GM19455 (cell line): ENCODE measurements around the gene ZNF140.

Source experiments
- ATAC-seq: cut with Tn5 transposase; IDR thresholded peaks from one replicate; pipeline ENCODE4 v1.9.1; 2021; ENCODE audit not compliant: unreplicated experiment

Gene ZNF140

GRCh38 chr12:133080368-133081158, at the start of gene ZNF140:
ZNF140 (plus strand) TSS chr12:133080923; CDS start chr12:133081321, 398 bp downstream.
- peak; percentile 82 for ATAC-seq

GRCh38 chr12:133037207-133038005, 43.3 kb upstream of the ZNF140 start, which contains the start of gene ZNF84:
ZNF84 (plus strand) TSS chr12:133037509; CDS start chr12:133041468, 3,959 bp downstream.
- ATAC-seq = peak; percentile 95

DNA sequence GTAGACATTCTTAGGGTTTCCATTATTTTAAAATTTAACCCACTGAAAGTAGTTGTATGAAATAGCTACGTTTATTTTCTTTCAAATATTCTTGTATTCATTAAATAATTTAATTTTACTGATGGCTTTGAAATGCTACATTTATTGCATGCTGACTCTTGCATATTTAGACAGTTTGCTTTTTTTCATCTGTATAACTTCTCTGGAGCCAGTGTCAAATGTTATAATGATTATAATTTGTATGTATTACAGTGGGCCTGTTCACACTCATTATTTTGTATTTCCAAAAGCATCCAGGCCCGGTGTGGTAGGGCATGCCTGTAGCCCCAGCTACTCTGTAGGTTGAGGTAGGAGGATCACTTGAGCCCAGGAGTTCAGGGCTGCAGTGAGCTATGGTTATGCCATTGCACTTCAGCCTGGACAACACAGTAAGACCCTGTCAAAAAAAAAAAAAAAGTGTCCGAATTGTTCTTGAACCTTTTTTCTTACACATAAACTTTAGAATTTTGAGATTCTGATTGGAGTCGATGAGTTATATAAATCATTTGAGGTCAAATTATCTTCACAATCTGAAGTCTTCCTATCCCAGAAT, 42.5 kb upstream of the ZNF140 start:
- no peak for ATAC-seq

GRCh38 chr12:133046698-133047097, 34.0 kb upstream of the ZNF140 start:
- ATAC-seq = no peak

GRCh38 chr12:133057446-133057845, 23.3 kb upstream of the ZNF140 start:
- ATAC-seq = no peak

DNA sequence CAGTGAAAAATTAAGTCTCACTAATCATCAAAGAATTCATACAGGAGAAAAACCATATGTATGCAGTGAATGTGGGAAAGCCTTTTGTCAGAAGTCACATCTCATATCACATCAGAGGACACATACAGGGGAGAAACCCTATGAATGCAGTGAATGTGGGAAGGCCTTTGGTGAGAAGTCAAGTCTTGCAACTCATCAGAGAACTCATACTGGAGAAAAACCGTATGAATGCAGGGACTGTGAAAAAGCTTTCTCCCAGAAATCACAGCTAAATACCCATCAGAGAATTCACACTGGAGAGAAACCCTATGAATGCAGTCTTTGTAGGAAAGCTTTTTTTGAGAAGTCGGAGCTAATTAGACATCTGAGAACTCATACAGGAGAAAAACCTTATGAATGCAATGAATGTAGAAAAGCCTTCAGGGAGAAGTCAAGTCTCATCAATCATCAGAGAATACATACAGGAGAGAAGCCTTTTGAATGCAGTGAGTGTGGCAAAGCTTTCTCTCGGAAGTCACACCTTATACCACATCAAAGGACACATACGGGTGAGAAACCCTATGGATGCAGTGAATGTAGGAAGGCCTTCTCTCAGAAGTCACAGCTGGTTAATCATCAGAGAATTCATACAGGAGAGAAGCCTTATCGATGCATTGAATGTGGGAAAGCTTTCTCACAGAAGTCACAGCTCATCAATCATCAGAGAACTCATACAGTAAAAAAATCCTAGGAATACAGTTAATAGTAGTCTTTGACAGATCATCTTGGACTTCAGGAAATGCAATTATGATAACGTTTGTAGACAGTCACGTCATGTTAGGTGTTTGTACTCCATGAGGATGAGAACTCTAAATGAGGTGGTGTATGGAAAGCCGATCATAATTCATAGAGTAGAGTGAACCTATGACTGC, 22.3 kb upstream of the ZNF140 start:
- no peak for ATAC-seq

DNA sequence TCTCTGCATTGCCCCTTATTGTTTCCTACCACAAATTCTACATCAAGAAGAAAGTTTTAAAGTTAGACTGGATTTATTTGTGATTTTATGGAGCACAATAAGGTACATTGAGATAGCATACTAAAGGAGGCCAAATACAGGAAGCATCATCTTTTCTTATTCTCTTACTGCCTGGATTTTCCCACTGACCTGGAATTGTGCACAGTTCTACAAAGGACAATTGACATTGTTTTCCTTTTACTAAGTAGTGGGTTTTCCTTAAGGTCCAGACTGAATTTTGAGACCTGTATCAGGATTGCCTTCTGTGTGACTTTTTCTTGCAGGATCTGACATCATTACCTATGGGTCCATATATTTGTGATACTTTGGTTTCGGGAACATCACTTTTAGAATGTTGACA, 18.8 kb upstream of the ZNF140 start:
- ATAC-seq = no peak

GRCh38 chr12:133063556-133063955, 17.2 kb upstream of the ZNF140 start:
- no peak for ATAC-seq

DNA sequence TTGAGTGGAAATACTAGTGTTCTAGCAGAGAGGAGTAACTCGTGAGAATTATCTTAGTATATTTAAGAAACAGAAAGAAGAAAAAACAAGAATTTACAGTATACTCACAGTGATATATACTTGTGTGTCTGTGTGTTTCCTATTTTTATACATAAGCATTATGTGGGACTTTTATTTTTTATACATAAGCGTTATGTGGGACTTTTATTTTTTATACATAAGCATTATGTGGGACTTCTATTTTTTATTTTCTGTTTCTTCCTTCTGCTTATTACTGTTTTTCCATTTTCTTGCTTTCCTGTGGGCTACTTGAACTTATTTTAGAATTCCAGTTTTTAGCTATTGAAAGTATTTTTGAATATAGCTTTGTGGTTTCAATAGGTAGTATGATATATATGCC, 6.9 kb upstream of the ZNF140 start:
- no peak for ATAC-seq

GRCh38 chr12:133080026-133080367, 726 bp upstream of the ZNF140 start:
- ATAC-seq = peak; percentile 72

DNA sequence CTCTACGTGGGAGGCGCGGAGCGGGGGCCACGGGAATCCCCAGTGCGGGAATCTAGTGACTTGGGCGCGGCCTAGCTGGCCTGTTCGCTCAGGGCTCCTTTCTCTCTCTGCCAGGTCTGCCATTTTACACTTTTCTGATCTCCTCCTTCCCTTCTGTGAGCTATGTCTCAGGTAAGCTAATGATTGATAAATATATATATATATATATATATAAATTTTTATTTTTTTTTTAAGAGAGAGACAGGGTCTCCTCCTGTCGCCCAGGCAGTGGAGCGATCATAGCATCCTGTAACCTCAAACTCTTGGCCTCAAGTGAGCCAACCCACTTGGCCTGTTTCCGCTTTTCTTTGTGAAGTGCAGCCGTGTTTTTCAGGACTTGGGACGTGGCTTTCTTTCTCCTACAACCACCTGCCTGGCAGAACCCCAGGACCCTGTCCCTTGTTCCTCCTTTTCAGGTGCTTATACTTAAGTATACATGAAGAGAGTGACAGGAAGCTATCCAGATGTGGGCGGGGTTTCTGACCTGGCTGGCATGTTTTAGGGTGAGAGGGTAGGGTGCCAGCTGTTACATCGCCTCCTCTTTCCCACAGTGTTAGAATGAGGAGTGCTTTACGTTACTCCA, 547 bp downstream of the ZNF140 start:
- no peak for ATAC-seq

DNA sequence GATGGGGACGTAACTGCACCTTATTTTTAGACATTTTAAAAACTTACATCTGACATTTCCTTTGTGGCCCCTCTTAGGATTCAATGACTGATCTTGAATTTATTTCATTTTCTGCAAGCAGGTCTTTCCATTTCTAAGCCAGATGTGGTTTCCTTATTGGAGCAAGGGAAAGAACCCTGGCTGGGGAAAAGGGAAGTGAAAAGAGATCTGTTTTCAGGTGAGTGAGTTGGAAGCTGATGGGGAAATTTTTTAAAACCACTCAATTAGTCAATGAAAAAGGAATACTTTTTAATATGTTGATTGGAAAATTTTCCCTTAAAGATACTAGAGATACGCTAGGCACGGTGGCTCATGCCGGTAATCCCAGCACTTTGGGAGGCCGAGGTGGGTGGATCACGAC, 2.6 kb downstream of the ZNF140 start:
- ATAC-seq = no peak

DNA sequence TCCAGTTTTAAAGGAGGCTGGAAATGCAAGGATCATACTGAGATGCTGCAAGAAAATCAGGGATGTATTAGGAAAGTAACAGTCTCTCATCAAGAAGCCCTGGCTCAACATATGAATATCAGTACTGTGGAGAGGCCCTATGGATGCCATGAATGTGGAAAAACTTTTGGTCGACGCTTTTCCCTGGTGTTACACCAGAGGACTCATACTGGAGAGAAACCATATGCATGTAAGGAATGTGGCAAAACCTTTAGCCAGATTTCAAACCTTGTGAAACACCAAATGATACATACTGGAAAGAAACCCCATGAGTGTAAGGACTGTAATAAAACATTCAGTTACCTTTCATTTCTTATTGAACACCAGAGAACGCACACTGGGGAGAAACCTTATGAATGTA, 24.9 kb downstream of the ZNF140 start:
- ATAC-seq = no peak

GRCh38 chr12:133106253-133106652, 25.5 kb downstream of the ZNF140 start:
- ATAC-seq = no peak

DNA sequence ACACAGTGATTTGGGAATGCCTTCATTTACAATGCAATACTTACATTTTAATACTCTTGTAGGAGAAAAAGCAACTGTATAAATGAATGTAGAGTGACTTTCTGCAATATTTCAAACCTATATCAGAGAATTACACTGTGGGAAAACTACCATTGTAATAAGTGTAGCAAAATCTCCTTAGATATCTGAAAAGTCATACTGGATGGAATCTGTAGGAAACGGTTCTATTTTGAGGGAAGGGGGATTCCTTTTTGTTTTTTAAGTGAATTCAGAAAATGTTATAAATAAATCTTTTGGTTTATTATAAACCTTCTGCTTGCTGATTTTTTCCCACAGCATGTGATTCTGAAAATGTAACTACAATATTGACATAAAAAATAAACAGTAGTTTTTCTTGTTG, 26.4 kb downstream of the ZNF140 start:
- no peak for ATAC-seq

GRCh38 chr12:133108150-133108549, 27.4 kb downstream of the ZNF140 start:
- no peak for ATAC-seq

- ATAC-seq = no peak
Observed at GRCh38 chr12:133120385-133121191, 39.9 kb downstream of the ZNF140 start.

GRCh38 chr12:133124674-133125073, 44.0 kb downstream of the ZNF140 start:
- no peak for ATAC-seq

DNA sequence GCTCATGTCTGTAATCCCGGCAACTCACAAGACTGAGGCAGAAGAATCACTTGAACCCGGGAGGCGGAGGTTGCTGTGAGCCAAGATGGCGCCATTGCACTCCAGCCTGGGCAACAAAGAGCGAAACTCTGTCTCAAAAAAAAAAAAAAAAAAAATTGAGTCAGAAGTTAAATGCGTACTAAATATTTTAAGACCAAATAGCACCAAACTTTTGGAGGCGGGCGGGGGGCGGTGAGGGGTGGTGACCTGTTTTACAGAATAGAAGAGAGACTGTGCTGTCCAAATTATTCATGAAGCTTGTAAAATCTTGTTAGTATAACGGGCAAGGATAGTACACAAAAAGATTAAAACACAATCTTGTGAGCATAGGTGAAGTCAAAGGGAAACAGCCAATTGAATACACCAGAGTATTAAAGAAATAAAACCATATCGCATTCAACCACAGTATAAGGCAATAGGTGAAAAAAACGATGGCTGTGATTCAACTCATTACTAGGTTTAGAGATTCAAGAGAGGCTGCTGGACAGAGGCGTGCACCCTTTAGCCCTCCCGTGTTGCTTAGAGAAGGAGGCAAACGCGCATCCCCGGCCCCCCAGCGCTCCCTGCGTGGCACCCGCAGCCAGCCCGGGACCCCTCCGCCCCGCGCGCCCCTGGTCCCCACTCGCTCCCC, 48.8 kb downstream of the ZNF140 start:
- ATAC-seq = no peak
